ENCODE results near the gene PRRT2.
"Not testable (repeated sequence)": the region's sequence is repeated elsewhere in the genome, so short reads cannot be mapped to it uniquely, and the experiment has no call there.

Gene PRRT2

DNA sequence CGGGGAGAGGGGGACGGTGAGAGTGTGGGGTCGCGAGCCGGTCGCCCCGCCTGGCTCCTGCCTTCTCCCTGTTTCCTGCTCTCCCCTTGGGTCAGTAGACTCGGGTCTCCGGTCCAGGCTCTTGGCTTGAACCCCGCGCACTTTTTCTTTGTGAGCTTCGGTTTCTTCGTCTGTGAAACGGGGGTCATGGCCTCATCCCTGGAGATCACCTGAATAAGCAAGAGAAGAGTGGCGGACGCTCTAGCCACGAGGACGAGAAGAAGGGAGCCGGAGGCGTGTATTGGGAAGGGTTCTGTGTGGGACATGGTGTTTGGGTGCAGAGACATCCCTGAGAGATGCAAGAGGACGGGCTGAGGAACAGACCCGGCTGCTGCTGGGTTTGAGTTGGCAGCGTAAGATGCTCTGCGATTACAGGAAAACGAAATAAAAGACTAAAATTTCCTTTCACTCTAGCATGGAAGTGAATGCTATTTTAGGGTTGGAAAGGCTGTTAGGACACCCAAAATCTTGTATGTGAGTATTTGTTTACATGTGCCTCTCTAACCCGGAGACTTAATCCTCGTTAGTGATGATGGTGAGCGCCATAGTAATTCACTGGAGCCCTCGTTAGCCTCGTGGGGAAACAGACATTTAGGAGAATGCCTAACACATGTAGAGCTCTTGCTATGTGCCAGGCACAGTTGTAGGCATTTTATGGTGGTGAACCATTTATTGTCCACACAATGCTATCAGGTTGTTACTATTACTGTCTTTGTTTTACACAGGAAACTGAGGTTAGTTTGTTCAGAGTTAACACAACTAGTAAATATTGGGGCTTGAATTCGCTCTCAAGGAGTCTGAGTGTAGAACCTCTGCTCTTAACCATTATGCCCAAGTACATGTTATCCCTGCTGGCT is 20.8 kb upstream of the PRRT2 start:
- DNase-seq = no peak

DNA sequence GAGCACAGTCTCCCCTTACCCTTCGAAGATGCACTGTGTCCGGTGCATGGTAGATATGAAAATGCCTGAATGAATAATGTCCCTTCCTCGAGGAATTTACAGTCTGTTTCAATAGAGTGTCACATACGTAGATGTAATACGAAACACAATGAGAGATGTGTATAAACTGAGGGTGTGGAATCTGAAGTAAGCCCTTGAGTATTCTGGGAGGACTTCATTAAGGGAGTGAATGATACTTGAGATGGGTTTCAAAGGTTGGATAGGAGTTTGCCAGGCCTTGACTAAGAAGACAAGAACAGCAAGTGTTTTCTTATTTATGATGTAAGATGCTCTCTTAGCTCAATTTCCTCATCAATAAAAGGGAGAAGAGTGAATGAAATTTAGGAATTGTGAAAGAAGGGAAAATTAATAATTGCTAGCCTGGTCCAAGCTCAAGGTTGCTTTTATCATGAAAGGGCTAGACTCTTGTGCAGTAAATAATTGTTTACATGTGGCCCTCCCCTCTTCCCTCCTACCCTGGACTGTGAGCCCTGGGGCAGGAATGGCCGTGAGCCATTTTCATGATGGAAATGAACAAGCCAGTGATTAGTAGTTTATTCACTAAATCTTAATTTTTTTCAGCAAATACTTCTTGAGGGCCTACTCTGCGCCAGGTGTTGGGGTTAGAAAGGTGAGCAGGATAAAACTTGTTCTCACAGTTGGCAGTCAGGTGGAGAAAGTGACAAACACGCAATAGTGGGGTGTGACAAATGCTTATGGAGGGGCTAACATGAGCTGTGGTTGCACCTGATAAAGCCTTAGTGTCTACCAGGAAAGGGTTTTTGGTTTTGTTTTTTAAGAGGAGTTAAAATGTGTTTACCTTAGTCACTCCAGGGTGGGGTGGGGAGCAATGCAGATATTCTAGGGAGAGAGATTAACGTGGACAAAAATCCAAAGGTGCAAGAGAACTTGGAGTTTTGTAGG is 19.9 kb upstream of the PRRT2 start:
- DNase-seq = no peak

DNA sequence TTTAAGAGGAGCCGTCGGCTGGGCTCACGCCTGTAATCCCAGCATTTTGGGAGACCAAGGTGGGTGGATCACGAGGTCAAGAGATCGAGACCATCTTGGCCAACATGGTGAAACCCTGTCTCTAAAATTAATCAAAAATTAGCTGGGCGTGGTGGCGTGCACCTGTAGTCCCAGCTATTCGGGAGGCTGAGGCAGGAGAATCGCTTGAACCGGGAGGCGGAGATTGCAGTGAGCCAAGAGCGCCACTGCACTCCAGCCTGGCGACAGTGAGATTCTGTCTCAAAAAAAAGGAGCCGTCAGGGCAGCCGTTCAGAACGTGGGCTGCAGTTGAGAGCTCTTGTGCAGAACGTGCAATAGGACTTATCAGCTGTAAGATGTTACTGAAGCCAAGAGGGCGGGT is 18.8 kb upstream of the PRRT2 start:
- not testable (repeated sequence) for DNase-seq

DNA sequence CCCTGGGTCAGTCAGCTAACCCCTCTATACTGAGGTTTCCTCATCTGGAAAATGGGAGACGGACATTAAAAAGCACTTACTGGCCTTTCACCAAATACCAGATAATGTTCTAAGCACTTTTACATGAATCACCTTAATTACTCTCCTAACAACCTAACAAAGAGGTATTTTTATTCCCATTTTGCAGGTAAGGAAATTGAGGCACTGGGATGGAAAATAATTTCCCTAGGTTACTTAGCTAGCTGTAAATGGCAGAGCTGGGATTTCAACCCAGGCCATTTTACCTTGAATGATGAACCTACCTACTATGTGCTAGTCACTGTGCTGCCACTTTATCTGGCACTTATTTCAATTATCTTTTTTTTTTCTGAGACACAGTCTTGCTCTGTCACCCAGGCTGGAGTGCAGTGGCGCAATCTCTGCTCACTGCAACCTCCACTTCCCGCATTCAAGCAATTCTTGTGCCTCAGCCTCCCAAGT is 17.7 kb upstream of the PRRT2 start:
- DNase-seq = no peak

DNA sequence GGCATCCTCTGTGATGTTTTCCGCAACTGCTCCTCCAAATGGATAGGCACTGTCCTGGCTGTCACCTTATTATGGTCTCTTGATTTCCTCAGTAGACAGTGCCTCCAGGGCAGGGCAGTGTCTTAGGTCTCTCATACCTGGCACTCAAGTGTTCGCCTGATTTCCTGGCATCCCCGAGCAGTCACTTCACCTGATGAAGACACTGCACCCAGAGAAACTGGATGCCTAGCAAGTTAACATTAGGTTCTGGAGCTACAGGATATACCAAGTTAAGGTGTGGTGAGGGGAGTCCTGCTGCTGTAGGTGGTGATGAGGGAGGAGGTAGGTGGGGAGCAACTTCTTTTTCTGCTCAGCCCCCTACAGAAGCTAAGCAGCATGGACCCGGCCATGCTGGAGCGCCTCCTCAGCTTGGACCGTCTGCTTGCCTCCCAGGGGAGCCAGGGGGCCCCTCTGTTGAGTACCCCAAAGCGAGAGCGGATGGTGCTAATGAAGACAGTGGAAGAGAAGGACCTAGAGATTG is 9.5 kb upstream of the PRRT2 start:
- no peak for DNase-seq

DNA sequence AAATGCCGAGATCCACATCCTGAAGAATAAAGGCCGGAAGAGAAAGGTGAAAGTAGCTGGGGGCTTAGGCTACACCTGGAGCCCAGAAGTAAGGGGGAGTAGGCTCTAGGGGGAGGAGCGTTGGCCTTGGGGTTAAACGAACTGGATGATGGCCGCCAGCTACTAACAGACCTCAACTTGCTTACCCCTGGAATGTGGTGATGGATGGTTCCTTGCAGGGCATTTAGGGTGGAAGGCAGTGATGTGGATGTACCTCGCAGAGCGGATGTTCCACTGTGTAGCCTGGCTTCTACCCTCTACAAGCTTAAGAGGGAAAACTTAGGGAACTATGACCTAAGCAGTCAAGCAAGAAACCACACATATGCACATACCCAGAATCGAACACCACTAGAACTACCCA is 8.0 kb upstream of the PRRT2 start:
- no peak for DNase-seq

DNA sequence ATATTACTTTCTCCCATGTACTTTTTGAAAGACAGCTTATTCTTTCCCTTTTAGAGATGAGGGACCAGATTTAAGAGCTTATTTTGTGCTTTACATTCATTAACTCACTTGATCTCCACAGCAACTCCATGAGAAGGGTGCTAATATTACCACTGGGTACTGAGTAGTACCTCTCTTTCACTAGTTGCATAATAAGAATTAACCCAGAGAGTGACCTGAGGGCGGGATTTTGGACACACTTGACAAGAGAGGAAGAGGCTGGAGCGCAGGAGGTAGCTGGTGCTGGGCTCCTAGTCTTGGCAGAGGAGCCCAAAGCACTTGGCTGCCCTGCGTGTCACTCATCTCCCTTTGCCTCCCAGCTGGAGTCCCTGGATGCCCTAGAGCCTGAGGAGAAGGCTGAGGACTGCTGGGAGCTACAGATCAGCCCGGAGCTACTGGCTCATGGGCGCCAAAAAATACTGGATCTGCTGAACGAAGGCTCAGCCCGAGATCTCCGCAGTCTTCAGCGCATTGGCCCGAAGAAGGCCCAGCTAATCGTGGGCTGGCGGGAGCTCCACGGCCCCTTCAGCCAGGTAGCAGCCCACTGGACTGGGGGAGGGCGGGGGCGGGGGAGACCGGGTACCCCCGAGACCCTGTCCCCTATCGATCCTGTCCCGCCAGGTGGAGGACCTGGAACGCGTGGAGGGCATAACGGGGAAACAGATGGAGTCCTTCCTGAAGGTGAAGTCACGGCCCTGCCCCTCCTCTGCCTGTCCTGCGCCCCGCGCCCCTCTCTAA is 7.3 kb upstream of the PRRT2 start:
- DNase-seq = no peak

DNA sequence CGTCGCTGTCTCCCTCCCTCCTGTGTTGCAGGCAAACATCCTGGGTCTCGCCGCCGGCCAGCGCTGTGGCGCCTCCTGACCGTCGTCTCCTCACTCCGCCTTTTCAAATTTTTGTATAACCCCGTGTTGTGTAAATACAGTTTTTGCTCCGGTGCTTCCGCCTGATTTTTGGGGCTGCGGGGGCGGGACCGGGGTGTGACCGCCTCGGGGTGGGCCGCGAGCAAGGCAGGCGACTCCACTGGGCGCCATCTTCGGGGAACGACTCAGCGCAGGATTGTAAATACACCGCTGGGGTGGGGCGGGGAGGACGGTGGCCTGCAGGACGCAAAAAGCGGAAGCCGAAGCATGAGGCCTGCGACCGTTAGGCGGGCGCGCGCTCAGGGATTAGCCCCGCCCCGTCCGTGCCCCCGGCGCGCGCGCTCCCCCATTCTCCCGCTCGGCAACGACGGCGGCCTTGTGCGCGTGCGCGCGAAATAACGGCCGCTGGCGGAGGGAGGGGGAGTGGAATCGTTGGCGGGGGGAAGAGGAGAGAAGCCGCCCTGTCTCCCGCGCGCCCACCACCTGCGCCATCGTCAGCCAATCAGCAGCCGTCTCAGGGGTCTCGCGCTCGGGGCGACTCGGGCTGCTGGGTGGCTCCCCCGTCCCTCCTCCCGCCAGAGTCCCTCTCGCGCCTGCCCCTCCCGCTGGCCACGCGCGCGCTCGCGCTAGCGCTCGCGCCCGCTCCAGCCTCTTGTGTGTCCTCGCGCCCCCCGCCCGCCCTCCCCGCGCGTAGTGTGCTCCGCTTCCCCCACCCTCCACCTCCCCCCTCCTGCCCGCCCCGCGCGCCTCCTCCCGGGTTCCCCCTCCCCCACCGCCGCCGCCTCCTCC is 6.5 kb upstream of the PRRT2 start:
- peak; percentile 95 for DNase-seq

DNA sequence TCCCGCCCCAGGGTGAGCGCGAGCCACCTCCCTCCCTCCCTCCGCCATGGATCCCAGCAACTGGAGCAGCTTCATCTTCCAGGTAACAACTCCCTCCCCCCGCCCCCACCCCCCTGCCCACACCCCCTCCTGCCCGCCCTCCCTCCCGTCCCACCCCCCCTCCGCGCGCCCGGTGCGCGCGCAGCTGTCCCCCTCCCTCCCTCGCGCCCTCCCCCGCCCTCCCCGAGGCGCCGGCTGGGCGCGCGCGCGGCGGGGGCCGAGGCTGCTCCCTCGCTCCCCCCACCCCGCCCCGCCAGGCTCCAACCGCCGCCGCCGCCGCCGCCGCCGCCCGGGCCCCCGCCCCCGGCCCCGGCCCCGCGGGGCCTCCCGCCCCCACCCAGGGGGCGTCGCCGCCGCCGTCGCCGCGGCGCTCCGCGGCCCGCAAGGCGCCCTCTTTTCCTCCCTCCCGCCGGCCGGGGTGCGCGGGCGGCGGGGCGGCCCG is 5.9 kb upstream of the PRRT2 start, which contains the start of gene MAZ:
Gene MAZ, plus strand, starts transcription at position 431 of the 481 bp plus-strand sequence. CDS start 173 bp downstream, outside the sequence.
- DNase-seq = peak; percentile 84

DNA sequence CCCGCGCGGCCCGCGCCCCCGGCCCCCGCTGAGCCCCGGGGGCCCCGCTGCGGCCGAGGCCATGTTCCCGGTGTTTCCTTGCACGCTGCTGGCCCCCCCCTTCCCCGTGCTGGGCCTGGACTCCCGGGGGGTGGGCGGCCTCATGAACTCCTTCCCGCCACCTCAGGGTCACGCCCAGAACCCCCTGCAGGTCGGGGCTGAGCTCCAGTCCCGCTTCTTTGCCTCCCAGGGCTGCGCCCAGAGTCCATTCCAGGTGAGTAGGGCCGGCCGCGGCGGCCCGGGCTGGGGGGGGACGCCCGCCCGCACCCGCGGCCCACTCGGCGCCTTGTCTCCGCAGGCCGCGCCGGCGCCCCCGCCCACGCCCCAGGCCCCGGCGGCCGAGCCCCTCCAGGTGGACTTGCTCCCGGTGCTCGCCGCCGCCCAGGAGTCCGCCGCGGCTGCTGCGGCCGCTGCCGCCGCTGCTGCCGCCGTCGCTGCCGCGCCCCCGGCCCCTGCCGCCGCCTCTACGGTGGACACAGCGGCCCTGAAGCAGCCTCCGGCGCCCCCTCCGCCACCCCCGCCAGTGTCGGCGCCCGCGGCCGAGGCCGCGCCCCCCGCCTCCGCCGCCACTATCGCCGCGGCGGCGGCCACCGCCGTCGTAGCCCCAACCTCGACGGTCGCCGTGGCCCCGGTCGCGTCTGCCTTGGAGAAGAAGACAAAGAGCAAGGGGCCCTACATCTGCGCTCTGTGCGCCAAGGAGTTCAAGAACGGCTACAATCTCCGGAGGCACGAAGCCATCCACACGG is 5.2 kb upstream of the PRRT2 start:
- DNase-seq = peak; percentile 65

DNA sequence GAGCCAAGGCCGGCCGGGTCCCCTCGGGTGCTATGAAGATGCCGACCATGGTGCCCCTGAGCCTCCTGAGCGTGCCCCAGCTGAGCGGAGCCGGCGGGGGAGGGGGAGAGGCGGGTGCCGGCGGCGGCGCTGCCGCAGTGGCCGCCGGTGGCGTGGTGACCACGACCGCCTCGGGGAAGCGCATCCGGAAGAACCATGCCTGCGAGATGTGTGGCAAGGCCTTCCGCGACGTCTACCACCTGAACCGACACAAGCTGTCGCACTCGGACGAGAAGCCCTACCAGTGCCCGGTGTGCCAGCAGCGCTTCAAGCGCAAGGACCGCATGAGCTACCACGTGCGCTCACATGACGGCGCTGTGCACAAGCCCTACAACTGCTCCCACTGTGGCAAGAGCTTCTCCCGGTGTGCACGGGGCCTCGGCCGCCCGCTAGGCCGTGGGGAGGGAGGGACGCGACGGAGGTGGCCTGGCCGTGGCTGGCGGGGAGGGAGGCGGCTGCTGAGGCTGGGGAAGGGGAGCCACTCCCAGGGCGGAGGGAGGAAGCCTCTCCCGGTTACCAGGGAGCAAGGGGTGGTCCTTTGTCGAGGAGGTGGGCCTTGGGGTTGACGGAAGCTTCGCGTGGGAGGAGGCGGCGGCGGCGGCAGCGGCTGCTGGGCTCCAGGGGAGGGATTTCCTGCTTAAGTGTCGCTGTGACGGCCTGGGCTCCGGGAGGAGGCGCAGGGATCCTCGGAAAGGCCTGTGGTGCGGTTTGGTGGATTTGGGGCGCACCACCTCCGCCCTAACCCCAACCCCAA is 4.4 kb upstream of the PRRT2 start:
- peak; percentile 61 for DNase-seq

DNA sequence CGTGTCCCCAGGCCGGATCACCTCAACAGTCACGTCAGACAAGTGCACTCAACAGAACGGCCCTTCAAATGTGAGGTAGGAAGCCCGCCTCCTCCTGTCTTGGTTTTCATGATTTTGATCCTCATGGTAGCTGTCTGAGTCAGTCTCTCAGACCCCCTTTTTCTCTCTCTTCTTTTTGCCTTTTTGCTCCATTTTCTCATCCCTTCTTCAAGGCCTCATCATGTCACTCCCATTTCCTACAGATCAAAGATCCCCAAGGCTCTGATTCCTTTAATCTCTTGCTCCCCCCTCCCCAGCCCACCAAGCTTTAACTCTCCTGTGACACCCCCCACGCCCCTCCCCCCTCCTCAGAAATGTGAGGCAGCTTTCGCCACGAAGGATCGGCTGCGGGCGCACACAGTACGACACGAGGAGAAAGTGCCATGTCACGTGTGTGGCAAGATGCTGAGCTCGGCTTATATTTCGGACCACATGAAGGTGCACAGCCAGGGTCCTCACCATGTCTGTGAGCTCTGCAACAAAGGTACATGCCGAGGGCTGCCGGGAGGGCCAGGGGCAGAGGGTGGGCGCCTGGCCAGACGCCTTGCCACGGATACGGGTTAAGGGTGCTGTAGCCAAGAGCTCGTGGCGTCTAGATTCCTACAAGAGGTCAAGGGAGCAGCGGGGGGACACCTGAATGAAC is 3.6 kb upstream of the PRRT2 start:
- DNase-seq = no peak

DNA sequence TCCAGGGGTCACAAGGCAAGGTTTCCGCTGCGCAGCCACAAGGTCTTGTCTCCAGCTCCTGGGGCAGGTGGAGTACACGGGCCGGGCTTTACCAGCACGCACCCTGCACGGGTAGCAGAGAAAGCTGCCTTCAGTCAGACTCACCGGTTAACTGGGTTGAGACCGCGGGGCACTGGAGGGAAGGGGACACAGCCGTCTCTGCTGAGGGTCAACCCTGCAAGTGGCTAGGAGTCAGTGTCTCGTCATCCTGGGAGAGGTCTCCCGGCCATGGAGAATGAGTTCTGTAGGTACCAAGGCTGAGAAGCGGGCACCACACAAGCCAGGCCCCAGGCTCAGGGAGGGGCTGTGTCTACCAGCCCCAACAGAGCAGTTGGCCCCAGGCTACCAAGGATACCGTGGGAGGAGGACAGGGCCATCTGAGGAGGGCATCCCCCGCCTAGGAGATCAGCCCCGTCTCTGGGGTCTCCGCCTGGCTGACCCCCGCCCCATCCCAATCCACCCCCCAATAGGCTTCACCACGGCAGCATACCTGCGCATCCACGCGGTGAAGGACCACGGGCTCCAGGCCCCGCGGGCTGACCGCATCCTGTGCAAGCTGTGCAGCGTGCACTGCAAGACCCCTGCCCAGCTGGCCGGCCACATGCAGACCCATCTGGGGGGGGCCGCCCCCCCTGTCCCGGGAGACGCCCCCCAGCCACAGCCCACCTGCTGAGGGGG is 2.8 kb upstream of the PRRT2 start:
- no peak for DNase-seq

DNA sequence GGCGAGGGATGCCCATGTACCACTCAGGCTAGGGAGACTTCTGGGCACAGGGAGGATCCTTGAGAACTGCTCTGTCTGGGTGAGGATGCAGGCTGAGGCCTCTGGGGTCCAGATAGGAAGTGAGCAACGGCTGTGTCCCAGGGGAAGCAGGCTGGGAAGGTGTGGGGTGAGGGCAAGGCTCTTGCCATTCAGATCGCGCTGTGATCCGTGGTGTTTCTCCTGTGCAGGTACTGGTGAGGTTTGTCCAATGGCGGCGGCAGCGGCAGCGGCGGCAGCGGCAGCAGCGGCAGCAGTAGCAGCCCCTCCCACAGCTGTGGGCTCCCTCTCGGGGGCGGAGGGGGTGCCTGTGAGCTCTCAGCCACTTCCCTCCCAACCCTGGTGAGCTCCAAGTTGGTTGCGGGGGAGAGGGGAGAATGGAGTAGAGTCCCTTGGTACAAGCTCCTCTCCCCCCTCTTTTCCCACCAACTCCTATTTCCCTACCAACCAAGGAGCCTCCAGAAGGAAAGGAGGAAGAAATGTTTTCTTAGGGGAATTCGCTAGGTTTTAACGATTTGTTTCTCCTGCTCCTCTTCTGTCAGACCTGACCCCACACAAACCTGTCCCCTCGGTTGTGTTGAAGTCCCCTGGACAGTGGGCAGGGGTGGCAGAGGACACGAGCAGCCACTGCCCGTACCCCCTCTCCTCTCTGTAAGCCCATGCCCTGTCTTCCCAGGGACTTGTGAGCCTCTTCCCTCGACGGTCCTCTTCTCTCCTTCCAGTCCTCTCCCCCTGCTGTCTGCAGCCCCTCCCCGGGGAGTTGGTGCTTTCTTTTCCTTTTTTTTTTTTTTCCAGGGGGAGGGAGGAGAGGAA is 1.9 kb upstream of the PRRT2 start:
- DNase-seq = no peak

DNA sequence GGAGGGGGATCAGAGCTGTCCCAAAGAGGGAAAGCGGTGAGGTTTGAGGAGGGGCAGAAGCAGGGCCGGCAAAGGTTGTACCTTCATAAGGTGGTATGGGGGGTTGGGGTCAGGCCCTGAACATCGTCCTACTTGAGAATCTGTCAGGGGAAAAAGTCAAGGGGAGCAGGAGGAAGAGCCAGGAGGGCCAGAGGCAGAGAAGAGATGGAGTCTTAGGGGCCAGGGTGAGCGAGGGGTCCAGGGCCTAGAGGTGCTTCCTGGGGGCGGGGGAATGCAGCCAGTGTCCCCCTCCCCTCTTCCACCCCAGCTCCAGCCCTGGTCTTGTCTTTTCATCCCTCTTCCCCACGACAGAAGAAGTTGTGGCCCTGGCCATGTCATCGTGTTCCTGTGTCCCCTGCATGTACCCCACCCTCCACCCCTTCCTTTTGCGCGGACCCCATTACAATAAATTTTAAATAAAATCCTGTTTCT is 1.3 kb upstream of the PRRT2 start:
- no peak for DNase-seq

DNA sequence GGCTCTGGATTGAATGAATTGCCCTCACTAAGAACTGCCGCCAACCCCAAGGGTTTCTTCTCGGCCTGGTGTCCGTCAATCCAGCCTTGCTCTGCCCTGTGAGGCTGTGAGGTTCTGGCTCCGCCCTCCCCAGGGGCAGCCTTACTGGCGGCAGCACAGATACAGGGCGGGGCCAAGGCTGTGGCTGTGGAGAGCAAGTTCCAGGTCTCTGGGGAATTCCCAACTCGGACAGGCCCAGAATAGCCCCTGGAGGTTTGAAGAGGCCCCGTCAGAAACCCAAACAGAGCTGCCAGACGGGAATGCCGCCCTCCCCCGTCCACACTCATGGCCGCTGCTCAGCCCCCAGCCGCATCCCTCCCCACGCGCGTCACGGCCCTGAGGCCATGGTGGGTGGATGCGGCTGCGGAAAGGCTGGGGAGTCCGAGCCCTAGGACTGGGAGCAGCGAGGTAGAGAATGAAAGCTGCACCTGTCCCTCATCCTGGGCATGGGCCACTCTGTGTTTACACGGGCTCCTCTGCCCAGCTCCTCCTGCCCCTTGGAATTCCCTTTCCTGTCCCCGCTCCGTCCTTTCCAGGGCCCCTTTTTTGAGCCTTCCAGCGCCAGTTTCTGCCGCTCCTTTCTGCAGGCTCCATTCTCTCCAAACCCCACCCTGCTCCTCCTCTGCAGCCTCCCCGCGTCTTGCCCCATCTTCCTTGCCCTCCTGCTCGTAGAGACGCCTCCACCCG is 660 bp upstream of the PRRT2 start:
- peak; percentile 63 for DNase-seq

Measured in NCI-H2107 (cell line).